OCI-LY1 (cell line): ENCODE measurements around the gene GAPVD1.

Experiments used
- CTCF ChIP-seq: fragments of 200-600 bp; sonication (generic), shearing (Covaris generic); IDR thresholded peaks from 2 replicates; pipeline ENCODE4 v1.5.1; 2017; ENCODE audit warnings: mild to moderate bottlenecking, antibody characterized with exemption, low read length, moderate library complexity, mixed read lengths
- EZH2 ChIP-seq: fragments of 200-600 bp; sonication (generic), shearing (Covaris generic); IDR thresholded peaks from 2 replicates; pipeline ENCODE4 v1.8.0; 2017; ENCODE audit warnings: borderline replicate concordance, mixed run types, mild to moderate bottlenecking, antibody characterized with exemption, low read length, moderate library complexity, mixed read lengths

- TF ChIP-seq CTCF, result no peak
- TF ChIP-seq EZH2, result no peak
Observed at GRCh38 chr9:125415583-125416460, 154.2 kb downstream of the GAPVD1 start.
